ENCODE data around the gene SAMD4B. TPM values are rescaled to one million over a fixed set of nuclear protein-coding genes. Genes with fewer than 3 reads are reported as not detected.

The SAMD4B gene
- total RNA-seq, 1 experiment from 2014 or later, result 135 TPM

DNA sequence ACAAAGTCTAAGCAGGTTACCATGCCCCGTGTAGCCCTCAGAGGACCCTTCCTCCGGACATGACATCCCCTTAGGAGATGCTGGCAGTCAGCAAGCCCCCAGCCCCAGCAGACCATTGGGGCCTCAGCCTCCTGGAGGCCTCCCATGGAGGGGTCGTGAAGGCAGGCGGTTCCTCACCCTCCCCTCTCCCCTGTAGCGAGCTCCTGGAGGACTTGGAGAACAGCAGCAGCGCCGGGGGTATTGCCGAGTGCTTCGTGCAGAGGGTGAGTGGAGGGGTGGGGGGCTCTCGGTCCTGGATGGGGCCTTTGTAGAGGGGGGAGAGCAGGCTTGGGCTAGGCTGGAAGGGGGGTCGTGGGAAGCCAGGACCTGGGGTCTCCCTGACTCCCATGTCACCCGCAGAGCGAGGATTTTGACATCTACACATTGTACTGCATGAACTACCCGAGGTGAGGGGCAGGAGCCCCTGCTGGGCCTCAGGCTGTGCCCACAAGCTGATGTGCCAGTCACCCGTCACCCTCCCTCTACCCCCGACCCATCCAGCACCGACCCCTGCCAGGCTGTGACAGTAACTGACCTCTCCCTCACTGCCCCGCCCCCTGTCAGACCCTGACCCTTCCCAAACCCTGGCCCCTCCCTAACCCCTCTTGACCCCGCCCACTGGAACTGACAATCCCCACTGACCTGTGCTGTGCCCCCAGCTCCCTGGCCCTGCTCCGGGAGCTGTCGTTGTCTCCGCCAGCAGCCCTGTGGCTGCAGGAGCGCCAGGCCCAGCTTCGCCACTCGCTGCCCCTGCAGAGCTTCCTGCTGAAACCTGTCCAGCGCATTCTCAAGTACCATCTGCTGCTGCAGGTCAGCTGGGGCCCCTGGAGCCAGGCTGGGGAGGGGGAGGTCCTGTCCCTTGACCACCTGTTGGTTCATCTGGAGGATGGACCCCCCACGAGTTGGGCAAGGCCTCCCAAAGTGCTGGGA, 74.2 kb downstream of the SAMD4B start:
- peaks cover under 1% of the 10 kb centered on the region for H4K20me1 ChIP-seq (ENCODE audit: control insufficient read depth, insufficient read depth, insufficient read length)
- no peak overlapping the region for H3K9ac ChIP-seq (ENCODE audit: extremely low read depth, insufficient read length, low read length)
- peaks cover under 1% of the 10 kb centered on the region; the same call in 1 of the 2 replicates for H3K4me1 ChIP-seq (ENCODE audit: insufficient read depth, low read length)
- no peak for DNase-seq
- no peak overlapping the region for H3K56ac ChIP-seq (ENCODE audit: insufficient read length, low read depth, low read length)
- no peaks in the 10 kb centered on the region for H3K27me3 ChIP-seq (ENCODE audit: insufficient read depth, low read length)
- H3K9me3 ChIP-seq (ENCODE audit: control insufficient read depth, low read depth, low read length), result no peaks in the 10 kb centered on the region
- H3K27ac ChIP-seq (ENCODE audit: insufficient read length, low read depth, low read length), result no peak overlapping the region
- Mint-ChIP-seq H3K27me3 (ENCODE audit: low read depth) (peaks cover 1% of the 10 kb centered on the region; the same call in 1 of the 2 replicates), H3K27ac (no peak overlapping the region), H3K9me3 (no peaks in the 10 kb centered on the region; a peak in 1 of 5 replicates), H3K36me3 (ENCODE audit: insufficient read depth in 1 of 3, low read depth in 3 of 3) (peaks cover 16 to 69% (median 49%) of the 10 kb centered on the region in 3 experiments), H3K4me1 (peaks cover 16 to 23% of the 10 kb centered on the region in 2 experiments), H3K4me3 (no peak overlapping the region)
- no peak overlapping the region for H3T11ph ChIP-seq (ENCODE audit: low read length)
- peaks cover 7% of the 10 kb centered on the region for H3K23me2 ChIP-seq (ENCODE audit: insufficient read length, low read depth, low read length, poor library complexity, severe bottlenecking)
- H2BK5ac ChIP-seq (ENCODE audit: insufficient read length, low read length), result no peak overlapping the region
- H3K79me1 ChIP-seq (ENCODE audit: insufficient read depth, low read depth, low read length, poor library complexity, severe bottlenecking), result peaks cover 6% of the 10 kb centered on the region
- H2BK120ac ChIP-seq (ENCODE audit: low read depth, low read length, poor library complexity, severe bottlenecking), result no peak overlapping the region
- no CpG with 5 or more reads among the region's 27 CpGs for WGBS (ENCODE audit: extremely low coverage, insufficient read length, low lambda C conversion rate)
- H3K4me2 ChIP-seq (ENCODE audit: insufficient read depth, insufficient read length, low read length), result no peak overlapping the region
- no peak overlapping the region for H4K8ac ChIP-seq (replicated peaks; ENCODE audit: insufficient read length, low read depth, low read length)
- no peak overlapping the region for H3K4ac ChIP-seq (ENCODE audit: low read depth, low read length)
- TF ChIP-seq, protein P1, sequence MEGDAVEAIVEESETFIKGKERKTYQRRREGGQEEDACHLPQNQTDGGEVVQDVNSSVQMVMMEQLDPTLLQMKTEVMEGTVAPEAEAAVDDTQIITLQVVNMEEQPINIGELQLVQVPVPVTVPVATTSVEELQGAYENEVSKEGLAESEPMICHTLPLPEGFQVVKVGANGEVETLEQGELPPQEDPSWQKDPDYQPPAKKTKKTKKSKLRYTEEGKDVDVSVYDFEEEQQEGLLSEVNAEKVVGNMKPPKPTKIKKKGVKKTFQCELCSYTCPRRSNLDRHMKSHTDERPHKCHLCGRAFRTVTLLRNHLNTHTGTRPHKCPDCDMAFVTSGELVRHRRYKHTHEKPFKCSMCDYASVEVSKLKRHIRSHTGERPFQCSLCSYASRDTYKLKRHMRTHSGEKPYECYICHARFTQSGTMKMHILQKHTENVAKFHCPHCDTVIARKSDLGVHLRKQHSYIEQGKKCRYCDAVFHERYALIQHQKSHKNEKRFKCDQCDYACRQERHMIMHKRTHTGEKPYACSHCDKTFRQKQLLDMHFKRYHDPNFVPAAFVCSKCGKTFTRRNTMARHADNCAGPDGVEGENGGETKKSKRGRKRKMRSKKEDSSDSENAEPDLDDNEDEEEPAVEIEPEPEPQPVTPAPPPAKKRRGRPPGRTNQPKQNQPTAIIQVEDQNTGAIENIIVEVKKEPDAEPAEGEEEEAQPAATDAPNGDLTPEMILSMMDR (conservative IDR thresholded peaks at IDR 0.05), result no peak
- no peak overlapping the region for H2BK15ac ChIP-seq (ENCODE audit: low read depth, low read length)
- no peak overlapping the region for H4K5ac ChIP-seq (ENCODE audit: insufficient read length, low read depth, low read length)
- no peak overlapping the region for H2BK20ac ChIP-seq (ENCODE audit: low read depth, low read length, poor library complexity, severe bottlenecking)
- H2AFZ ChIP-seq (ENCODE audit: low read length), result no peak overlapping the region
- H2BK12ac ChIP-seq (ENCODE audit: insufficient read length, low read depth, low read length), result no peak overlapping the region
- H4K91ac ChIP-seq (ENCODE audit: insufficient read length, low read depth, low read length), result no peak overlapping the region
- H3K23ac ChIP-seq (ENCODE audit: insufficient read length, low read depth, low read length), result no peak overlapping the region
- peaks cover 6% of the 10 kb centered on the region; the same call in 1 of the 2 replicates for H3K79me2 ChIP-seq (ENCODE audit: insufficient read depth, low read length)
- no peak overlapping the region for H2AK5ac ChIP-seq (ENCODE audit: insufficient read length, low read length)
- no peak overlapping the region for H3K14ac ChIP-seq (ENCODE audit: insufficient read depth, low read length)
- no peak overlapping the region for H3K18ac ChIP-seq (ENCODE audit: insufficient read length, low read depth, low read length)
